NCI-H524 treated with DMSO at 0.1 percent for 48 hours (cell line): ENCODE measurements around the gene VSTM1.
"Not testable (repeated sequence)": the region's sequence is repeated elsewhere in the genome, so short reads cannot be mapped to it uniquely, and the experiment has no call there.

Source experiments
- DNase-seq: peaks from one replicate; lab custom pipeline; 2025; lab: John Stamatoyannopoulos, UW

Gene VSTM1, protein sequence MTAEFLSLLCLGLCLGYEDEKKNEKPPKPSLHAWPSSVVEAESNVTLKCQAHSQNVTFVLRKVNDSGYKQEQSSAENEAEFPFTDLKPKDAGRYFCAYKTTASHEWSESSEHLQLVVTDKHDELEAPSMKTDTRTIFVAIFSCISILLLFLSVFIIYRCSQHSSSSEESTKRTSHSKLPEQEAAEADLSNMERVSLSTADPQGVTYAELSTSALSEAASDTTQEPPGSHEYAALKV

DNA sequence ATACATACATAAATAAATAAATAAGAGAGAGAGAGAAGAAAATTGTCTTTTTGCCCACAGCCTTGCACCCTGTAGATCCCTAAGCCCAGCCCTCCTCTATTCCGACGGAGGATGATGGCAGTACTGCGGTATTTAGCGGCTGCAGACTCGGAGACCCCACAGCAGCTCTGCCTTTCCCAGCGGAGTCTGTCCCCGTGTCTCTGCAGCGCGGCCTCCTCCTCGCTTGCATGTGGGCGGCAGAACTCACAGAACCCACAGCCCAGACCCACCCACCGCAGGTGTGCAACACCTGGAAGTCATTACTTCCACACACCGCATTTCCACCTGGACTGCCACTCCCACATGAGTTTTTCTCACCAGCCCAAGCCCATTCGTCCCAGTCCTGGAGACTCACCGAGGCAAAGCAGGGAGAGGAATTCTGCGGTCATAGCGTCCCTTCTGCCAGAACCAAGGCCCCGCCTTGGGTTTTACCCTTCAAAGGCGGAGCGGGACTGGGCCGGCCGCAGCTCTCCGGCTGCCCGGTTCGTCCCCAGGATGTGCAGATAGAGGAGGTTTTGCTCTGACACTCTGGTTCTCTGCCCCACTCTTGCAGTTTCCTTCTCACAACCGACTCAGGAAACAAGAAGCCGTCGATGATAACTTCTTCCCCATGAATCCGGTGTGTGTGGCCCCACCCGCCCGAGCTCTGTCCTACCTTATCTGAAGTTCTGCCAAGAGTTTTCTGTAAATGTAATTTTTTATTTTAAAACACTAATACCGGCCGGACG is at the start of gene VSTM1:
TSS of gene VSTM1 (minus strand) at position 548 of the 767 bp plus-strand sequence. CDS start at position 428, 120 bp downstream.
- no peak for DNase-seq

- no peak for DNase-seq
Measured at GRCh38 chr19:54109651-54110050, 46.0 kb upstream of the VSTM1 start.

- no peak for DNase-seq
Measured at GRCh38 chr19:54108496-54108895, 44.8 kb upstream of the VSTM1 start.

- DNase-seq = no peak
Measured at GRCh38 chr19:54107876-54108490, 44.3 kb upstream of the VSTM1 start.

- DNase-seq = no peak
Measured at GRCh38 chr19:54106716-54107115, 43.0 kb upstream of the VSTM1 start.

GRCh38 chr19:54105796-54106195 is 42.1 kb upstream of the VSTM1 start:
- no peak for DNase-seq

DNA sequence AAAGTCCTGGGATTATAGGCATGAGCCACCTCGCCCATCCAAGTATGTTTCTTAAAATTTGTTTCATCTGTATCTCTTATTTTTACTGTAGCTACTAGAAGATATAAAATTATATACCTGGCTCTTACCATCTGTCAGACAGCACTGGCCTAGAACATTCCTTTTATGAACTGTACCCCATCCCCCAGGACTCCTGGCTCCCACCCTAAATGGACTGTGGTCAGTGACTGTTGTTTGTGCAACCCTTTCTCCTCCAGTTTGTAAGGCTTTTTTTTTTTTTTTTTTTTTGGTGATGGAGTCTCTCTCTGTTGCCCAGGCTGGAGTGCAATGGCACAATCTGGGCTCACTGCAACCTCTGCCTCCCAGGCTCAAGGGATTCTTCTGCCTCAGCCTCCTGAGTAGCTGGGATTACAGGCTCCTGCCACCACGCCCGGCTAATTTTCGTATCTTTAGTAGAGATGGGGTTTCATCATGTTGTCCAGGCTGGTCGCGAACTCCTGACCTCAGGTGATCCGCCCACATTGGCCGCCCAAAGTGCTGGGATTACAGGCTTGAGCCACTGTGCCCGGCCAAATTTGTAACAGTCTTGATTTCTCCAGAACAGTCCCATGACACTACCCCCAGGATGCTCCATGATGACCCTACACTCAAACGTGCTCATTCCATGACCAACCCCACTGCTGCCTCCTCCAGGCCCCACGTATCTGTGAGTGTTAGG is 41.5 kb upstream of the VSTM1 start:
- no peak for DNase-seq

DNA sequence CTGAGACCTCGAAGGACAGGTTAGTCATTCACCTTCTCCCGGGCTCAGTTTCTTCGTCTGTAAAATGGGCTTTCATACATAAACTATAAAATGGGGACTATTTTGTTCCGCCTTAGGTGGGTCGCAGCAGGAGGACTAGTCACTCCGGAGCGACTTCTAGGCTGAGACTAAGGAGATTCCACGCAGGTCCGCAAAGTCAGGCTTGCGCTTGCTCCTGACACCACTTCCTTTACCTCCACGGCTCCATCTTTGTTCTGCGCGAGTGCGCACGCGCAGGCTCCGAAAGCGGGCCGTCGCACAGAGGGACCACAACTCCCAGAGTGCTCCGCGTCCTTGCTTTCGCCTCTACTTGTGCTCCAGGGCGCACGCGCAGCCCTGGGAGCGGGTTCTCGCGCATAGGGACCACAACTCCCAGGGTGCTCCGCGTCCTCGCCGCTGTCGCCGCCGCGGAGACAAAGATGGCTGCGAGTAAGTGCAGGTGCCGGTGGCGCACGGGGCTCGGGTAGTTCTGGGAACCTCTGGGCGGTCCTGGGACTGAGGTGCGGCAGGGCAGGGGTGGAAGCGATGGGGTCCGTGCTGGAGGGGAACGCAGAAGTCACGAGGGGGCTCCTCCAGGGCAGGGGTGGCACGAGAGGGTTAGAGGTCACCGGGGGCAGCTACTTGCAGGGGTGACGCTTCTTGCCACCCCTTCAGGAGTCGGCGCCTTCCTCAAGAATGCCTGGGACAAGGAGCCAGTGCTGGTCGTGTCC is 38.9 kb upstream of the VSTM1 start, which contains the start of gene NDUFA3:
TSS of gene NDUFA3 (plus strand) at position 435 of the 749 bp plus-strand sequence. CDS start at position 459, 24 bp downstream.
- DNase-seq = peak; percentile 84

GRCh38 chr19:54100561-54100960 is 36.9 kb upstream of the VSTM1 start, which contains the start of gene OSCAR:
Gene OSCAR, minus strand, starts transcription at chr19:54100803. Its CDS starts 11 bp downstream, at chr19:54100792.
- no peak for DNase-seq

- DNase-seq = not testable (repeated sequence)
Measured at GRCh38 chr19:54099903-54100255, 36.2 kb upstream of the VSTM1 start.

GRCh38 chr19:54099190-54099902 is 35.6 kb upstream of the VSTM1 start:
- no peak for DNase-seq

DNA sequence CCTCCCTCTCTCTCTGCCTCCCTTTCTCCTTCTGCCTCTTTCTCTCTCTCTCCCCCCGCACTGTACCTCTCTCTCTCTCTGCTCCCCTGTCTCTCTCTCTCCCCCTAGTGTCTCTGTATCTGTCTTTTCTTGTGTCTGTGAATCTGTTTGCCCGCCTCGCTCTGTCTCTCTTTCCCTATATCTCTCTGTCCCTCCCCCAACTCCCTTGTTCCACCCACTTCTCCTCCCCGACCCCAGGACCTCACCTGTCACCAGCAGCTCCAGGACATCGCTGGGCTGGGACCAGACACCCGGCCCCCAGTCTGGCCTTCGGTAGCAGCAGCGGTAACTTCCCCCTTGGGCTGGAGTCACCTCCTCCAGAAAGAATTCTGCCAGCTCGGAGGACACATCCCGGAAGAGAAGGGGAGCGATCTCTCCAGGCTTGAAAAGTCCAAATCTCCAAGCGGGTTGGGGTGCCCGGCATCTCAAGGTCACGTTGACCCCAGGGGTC is 33.0 kb upstream of the VSTM1 start:
- no peak for DNase-seq

DNA sequence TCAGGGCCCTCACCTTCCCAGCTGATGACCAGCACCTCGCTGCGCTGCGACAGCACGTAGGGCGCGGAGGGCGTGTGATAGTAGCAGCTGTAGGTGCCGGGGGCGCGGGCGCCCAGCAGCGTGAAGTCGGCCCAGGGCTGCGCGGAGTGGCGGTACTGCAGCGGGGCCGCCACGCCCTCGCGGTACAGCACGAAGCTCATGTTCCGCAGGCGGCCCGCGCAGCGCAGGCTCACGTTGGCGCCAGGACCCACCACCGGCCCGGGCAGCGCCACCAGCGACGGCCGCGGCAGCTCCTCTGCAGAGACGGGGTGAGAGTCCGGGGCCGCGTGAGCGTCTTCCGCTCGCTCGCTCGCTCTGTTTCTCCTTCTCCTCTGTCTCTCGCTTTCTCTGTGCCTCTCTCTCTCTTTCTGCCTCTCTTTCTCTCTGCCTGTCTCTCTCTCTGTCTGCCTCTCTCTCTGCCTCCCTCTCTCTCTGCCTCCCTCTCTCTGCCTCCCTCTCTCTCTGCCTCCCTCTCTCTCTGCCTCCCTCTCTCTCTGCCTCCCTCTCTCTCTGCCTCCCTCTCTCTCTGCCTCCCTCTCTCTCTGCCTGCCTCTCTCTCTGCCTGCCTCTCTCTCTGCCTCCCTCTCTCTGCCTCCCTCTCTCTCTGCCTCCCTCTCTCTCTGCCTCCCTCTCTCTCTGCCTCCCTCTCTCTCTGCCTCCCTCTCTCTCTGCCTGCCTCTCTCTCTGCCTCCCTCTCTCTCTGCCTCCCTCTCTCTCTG is 32.3 kb upstream of the VSTM1 start:
- not testable (repeated sequence) for DNase-seq

DNA sequence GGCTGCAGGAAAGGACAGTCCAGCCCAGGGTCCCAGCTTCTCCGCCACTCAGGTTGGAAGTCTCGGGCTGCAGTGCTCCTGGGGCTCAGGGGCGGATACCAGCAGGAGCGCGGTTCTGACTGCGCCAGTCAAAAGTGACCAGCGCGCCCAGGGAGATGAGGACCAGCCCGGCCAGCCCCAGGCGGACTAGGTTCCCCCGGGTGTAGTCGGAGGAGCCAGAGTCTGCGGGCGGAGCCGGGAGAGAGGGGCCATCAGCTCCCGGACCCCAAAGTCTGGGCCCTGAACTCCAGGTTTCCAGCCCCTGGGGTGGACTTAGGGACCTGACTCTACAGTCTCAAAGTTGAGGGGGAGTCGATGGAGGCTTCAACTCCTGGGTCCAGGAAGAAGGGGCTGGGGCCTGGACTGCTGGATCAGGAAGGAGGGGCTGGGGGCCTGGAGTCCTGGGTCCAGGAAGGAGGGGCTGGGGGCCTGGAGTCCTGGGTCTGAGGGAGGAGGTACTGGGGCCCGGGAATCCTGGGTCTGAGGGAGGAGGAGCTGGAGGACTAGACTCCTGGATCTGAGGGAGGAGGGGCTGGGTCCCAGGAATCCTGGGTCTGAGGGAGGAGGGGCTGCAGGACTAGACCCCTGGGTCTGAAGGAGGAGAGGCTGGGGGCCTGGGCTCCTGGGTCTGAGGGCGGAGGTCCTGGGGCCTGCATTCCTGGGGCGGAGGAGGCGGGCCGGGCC is 31.6 kb upstream of the VSTM1 start:
- DNase-seq = no peak

- no peak for DNase-seq
Measured at GRCh38 chr19:54094426-54095000, 30.8 kb upstream of the VSTM1 start.

GRCh38 chr19:54084410-54084809 is 20.7 kb upstream of the VSTM1 start:
- DNase-seq = no peak

- DNase-seq = no peak
Measured at GRCh38 chr19:54081032-54081431, 17.3 kb upstream of the VSTM1 start, which contains the start of gene TARM1. Gene TARM1, minus strand, starts transcription at chr19:54081365. Its CDS starts 25 bp downstream, at chr19:54081340.

DNA sequence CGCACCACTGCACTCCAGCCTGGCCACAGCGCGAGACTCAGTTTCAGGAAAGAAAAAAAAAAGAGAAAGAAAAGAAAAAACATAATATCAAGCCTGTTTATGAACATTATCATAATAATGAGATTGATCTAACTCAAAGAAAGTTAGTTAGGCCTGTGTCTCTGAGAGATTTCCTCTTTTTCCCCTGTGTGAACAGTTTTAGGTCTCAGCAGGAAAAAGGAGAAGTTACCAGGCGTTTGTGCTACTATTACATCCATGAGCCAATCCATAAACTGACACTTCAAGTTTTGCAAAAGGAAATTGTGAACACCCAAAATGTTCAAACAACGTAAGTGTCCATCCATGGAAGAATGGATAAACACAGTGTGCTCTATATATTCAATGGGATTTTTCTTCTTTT is 13.6 kb upstream of the VSTM1 start:
- DNase-seq = no peak

- DNase-seq = no peak
Measured at GRCh38 chr19:54074851-54075250, 11.2 kb upstream of the VSTM1 start.
